ENCODE data around the gene PREX1.

The PREX1 gene

DNA sequence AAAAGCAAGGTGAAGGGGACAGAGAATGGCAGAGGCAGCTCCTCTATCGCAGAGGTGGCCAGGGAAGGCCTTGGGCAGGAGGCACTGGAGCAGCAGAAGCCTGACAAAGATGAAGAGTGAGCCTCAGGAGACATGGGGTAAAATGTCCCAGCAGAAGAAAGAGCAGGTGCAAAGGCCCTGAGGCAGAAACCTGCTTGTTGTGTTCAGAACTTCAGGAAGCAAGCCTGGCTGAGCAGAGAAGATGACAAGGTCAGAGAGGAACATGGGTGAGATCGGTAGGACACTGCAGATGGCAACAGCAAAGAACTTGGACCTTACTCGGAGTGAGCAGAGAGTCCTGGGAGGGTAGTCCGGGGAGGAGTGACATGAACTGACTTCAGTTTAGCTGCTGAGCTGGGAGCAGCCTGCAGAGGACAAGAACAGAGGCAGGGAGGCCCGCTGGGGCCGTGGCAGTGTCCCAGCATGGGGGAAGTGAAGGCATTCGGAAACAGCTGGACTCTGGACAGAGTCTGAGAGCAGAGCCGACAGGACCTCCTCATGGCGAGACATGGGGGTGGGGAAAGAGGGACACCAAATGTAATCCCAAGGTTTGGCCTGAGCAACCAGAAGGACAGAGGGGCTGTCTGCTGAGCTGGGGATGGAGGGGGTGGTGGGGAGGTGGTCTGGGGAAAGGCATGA, 106.3 kb downstream of the PREX1 start:
- DNase-seq (ENCODE audit: low read depth in 3 of 3, low spot score in 1 of 3), result no peak

DNA sequence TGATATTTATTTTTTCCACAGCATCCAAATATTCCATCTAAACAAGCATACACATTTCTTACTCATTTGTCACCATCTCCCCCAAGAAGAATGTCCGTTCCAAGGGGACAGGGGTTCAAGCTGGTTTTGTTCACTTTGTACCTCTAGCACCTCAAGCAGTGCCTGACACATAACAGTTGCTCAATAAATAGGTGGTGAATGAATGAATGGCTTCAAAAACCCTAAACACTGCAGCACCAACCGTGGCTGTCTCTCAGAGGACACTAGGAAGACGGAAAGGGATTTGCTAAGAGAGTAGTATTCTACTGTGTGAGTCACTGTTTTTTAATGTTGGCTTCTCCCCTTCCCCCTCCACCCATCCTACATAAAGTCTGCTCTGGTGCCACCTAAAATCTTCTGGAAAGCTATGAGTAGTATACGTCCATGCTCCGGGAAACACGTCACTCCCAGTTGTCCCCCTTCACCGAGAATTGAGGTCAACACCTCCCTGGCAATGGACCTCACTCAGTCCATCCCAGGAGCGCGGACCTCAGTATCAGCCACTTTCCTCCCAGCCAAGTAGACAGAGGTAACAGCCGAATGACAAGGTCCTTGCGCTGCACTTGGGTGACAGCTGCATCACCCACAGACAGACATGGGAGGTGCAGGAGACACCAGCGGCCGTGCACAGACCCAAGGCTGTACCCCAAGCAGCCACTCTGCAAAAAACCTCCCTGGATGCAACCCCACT, 107.4 kb downstream of the PREX1 start:
- DNase-seq (ENCODE audit: low read depth in 3 of 3, low spot score in 1 of 3), result no peak

DNA sequence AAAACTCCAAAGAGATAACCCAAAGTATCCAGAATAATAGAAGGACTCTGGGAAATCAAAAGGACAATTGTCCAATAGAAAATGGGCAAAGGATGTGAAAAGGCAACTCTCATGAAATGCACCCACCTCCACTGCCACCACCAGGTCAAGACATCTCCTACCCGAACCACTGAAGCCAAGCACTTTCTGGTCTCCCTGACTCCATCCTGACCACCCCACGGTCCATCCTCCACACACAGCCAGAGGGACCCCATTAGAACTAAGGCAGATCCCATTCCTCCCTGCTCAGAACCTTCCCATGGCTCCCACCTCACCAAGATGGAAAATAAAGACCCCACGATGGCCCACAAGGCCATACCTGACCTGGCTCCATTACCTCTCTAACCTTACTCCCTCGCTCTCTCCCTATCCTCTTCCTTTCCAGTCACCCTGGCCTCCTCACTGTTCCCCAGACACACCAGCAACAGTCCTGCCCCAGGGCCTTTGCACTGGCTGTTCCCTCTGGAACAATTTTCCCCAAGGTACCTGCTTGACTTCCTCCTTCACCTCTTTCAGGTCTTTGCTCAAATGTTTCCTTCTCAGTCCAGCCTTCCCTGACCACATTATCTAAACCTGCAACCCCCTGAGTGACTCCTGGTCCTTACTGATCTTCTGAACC, 108.1 kb downstream of the PREX1 start:
- no peak for DNase-seq (ENCODE audit: low read depth in 3 of 3, low spot score in 1 of 3)

DNA sequence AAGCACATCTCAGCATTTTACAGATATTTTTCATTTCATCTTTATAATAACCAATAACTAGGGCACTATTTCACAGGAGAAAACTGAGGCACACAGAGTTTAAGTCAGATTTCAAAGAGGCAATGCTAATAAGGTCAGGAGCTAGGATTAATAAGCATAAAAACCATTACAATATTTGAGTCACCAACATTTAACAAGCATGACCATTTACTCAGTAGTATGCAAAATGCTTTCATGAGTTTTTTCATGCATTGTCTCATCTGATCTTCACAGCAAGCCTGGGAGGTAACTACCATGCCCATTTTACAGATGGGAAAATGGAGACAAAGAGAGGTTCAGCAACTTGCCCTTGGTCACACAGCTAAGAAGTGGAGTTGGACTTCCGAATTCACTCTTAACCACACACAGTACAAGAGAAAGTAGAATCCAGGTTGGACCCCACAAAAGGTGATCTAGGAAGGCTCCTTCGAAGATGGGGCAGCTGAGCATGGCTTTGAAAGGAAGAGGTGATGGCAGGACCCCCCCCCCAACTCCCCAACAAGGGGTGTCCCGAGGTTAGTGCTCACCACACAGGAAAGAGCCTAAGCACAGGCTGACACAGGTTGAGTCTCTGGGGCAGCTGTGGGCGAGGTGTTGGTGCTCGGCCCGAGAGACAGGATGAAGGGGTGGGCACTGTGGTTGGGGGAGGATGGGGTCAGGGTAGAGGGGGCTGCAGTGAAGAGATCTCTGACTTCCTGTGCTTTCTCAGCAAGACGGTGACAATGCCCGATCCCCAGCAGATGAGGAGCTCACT, 108.8 kb downstream of the PREX1 start:
- DNase-seq (ENCODE audit: low read depth in 3 of 3, low spot score in 1 of 3), result no peak

DNA sequence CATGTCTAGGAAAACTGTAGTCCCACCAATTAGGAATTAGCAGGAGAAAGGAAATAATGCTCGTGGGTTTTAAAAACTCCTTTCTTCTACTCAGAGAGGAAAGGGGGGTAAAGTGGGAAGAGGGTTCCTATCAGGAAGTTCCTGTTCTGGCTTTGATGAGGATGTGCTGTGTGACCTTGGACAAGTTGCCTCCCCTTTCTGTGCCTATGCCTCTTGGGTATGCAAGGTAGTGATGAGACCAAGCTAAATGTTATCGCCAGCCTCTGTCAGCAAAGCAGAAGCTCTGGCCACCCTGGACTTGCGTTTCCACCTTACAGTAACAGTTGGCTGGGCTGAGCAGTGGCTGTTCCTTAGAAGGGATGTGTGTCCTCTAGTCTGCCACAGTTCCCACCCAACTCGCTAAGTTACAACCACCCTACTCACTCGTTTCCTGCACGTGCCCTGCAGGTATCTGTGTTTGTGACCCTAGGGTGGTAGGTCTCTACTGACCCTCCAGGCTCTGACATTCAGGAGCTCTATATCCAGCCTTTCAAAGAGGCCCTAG, 110.0 kb downstream of the PREX1 start:
- DNase-seq (ENCODE audit: low read depth in 3 of 3, low spot score in 1 of 3), result no peak

DNA sequence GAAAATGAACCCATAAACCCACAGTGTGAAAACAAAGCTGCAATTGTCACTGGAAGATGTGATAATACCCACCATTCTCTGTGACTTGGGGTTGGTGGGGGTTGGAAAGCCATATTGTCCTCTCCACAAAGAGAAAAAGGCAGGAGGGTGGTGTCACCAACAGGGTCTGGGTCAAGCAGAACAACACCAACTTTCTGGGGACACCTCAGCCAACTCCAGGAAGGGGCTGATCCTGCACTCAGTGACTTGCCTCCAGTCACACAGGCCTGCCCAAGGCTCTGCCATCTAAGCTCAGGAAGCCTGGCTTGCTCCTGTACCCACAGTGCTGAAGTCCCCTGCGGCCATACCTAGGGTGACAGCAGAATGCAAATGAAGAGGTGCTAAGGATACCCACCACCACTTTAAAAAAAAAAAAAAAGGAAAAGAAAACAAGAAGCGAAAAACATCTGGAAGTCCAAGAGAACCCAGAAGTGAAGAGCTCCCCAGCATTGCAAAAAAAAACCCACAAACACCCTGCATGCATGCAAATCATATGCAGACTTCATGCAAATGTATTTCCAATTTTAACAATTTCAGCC, 110.6 kb downstream of the PREX1 start:
- DNase-seq (ENCODE audit: low read depth in 3 of 3, low spot score in 1 of 3), result no peak

DNA sequence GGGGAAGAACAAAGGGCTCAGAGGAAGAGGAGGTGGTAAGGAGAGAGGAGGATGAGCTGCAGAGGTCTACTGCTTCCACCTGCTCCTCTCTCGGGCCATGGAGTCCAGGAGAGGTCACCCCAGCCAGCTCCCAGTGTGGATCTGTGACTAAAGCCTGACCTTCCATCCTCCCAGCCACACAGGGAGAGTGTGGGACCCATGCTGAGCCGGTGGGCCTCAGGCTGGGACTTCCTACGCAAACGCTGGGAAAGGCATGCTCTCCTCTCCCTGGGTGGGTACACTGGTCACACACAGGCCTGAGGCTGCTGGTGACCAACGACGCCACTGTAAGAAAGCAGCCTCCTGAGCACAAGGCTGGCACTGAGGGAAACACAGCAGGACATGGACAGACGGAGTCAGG, 111.3 kb downstream of the PREX1 start:
- DNase-seq (ENCODE audit: low read depth in 3 of 3, low spot score in 1 of 3), result no peak

DNA sequence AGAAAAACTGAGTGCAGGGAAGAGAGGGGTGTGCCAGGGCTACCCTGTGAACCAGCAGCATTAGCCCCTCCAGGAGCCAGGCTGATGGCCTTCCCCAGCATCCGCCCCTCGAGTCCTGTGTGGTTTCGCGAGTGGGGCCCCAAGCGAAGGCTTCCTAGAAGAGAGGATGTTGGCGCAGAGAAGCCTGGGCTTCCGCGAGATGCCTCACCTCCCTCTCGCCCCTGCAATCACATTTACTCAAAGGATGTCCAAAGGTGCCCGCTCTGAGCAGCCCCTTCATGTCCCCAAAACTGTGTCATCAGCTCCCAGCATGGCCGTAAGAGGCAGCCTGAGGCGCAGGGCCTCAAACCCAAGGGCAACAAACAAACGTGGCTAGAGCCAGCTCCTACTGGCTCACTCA, 111.7 kb downstream of the PREX1 start:
- peak in 1 of 3 donors; percentile 7 for DNase-seq (ENCODE audit: low read depth in 3 of 3, low spot score in 1 of 3)

DNA sequence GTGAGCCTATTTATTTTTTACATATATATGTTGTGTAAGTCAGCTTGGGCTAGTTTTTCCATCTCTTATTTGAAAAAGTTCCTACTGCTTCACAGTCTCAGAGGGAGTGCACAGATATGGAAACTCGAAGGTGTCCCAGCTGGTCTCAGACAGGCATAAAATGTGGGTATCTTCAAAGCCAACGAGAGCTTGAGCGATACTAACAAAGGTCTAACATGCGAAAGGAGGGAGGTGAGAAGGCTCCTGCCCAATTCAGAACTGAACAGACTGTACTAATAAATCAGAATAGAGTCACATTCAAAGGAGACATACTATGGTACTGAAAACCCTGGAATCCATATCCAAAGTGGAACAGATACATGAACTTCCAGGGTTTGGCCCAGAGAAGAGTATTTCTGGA, 113.0 kb downstream of the PREX1 start:
- no peak for DNase-seq (ENCODE audit: low read depth in 3 of 3, low spot score in 1 of 3)

DNA sequence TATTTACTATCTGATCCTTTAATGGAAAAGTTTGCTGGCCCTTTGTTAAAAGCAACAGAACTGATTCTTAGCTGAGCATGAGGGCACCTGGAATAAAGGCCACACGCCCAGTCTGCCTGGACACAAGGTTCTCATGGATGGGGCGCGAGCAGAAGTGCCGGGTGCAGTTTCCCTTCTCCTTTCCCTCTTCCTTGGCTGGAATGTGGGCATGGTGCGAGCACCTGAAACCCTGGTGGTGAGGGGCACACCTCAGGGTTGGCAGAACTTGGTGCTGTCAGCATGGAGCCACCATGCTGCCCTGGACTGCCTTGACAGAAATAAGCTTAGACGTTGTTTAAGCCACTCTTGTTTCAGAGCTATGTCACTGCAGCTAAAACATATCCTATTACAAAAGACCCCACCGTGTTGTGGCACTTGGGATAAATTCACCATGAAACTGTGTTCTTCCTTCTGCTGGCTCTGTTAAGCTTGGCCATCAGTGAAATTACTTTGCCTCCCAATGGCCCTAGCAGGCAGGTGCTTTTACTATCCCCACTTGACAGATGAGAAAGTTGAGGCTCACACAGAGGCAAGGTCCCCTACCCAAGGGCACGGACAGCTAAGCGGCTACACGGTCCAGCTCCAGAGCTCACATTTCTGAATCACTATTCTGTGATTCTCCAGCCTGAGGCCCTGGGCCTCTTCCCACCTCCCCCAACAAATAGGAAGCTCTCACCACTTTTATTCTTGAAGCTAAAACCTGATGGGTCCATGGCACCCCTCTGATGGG, 115.9 kb downstream of the PREX1 start:
- no peak for DNase-seq (ENCODE audit: low read depth in 3 of 3, low spot score in 1 of 3)

DNA sequence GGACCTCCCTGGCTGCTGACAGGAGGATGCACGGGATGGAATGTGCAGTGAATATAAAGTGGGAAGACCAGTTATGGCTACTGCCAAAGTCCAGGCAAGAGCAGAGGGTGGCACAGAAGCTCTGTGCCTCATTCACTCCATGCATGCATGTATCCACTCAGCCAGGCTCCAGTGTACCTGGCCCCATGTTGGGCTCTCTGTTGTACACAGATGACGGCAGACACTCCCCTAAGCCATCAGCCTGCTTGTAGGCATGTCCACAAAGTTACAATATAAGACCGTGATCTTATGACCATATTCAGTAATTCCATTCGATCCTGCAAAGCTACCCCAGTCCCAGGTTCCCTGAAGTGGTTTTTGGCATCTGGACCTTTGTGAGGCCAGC, 116.8 kb downstream of the PREX1 start:
- no peak for DNase-seq (ENCODE audit: low read depth in 3 of 3, low spot score in 1 of 3)

DNA sequence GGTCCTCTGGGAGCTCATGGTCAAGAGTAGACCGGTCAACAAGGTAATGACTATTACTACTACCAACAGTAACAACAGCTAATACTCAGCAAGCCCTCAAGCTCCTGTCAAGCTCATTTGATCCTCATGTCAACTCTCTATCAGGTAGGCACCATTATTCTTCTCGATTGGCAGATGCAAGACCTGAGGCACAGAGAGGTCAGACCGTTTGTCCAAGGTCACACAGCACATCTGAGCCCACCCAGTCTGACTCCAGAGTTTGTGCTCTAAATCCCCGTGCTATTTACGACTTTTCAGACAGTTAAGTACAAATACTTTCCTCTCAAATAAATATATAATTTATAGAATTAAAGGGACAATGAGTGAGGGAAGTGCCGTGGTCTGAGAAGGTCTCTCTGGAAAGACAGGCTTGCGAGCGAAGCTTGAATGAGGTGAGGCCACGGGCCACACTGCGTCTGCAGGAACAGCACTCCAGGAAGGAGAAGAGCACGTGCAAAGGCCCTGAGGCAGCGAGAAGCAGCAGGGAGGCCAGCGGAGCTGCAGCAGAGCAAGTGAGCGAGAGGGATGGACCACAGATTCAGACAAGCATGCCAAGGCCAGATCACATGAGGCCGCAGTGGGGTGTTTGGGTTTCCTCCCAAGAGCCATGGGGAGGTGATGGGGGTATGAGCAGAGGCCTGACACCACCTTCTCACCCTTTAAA, 117.3 kb downstream of the PREX1 start:
- DNase-seq (ENCODE audit: low read depth in 3 of 3, low spot score in 1 of 3), result no peak

DNA sequence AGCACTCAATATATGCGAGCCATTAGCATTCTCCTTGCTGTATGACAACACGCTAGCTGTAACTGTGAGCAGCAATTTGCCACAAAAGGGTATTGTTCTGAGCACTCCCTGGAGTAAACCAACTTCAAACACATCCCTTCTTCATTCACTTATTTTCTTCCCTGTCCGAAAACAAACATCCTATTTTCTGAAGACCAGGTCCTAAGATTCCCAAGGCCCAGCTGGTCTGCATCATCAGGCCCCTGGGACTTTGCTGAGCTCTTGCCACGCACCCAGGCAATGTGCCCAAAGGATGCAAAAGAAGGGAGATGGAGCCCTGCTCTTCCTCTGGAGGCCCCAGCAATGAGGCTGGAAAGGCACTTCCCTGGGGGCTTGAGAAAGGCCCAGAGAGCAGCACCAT, 118.1 kb downstream of the PREX1 start:
- DNase-seq (ENCODE audit: low read depth in 3 of 3, low spot score in 1 of 3), result no peak

DNA sequence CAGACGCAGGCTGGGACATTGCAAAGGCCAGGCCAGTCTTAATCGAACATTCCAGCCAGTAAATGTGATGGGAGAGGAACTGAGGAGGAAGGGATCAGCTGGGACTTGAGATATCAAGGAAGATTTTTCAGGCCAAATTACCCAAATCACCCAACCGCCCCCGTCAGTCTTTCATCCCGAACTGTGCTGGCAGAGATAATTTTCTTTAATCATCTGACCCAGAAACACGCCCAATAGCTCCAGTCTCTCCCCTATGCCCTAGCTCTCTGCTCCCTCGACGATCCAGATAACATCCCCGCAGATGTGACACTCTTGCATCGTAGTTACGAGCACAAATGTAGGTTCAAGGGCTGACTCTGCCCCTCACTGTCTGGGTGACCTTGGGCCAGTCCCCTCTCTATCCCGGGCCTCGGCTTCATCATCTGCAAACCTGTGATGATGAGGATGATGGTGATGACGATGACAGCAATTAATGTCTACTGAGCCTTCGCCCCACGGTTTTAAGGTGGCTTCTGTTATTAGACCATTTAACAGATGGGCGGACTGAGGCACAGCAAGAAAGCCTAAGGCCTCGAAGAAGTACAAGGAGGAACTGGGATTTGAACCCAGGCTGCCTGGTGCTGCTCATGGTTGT, 118.6 kb downstream of the PREX1 start:
- DNase-seq (ENCODE audit: low read depth in 3 of 3, low spot score in 1 of 3), result no peak

DNA sequence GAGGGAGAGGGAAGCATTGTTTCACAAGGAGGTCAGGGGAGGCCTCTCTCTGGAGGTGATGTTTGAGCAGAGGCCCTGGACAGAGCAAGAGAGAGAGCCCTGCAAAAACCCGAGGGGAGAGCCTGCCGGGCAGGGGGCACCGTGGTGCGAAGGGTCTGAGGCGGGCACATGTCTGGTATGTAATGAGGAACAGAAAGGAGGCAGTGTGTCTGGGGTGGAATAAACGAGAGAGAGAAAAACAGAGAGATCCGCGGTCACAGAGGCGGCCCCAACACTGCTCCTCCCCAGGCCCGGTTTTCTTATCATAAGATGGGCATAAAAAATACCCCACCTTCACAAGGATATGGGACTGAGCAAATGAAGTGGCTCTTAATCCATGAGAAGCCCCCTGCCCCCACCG, 119.2 kb downstream of the PREX1 start:
- DNase-seq (ENCODE audit: low read depth in 3 of 3, low spot score in 1 of 3), result no peak

DNA sequence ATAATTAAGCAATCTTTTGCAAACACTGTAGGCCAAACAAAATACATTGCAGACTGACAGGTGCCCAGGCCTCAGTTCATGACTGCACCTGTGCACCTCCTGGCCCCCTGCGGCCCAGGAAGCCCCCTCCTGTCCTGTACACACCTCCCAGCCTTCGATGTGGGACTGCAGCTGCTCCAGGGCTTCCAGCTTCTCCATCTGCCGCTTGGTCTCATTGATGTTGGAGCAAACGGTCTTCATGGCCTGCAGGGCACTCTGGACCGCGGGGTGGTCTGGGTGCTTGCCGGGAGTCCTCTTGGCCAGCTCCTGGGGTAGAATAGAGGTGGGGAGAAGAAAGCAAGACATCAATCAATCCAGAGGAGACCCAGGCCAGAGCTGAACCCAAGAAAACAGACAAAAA, 119.7 kb downstream of the PREX1 start:
- DNase-seq (ENCODE audit: low read depth in 3 of 3, low spot score in 1 of 3), result no peak

DNA sequence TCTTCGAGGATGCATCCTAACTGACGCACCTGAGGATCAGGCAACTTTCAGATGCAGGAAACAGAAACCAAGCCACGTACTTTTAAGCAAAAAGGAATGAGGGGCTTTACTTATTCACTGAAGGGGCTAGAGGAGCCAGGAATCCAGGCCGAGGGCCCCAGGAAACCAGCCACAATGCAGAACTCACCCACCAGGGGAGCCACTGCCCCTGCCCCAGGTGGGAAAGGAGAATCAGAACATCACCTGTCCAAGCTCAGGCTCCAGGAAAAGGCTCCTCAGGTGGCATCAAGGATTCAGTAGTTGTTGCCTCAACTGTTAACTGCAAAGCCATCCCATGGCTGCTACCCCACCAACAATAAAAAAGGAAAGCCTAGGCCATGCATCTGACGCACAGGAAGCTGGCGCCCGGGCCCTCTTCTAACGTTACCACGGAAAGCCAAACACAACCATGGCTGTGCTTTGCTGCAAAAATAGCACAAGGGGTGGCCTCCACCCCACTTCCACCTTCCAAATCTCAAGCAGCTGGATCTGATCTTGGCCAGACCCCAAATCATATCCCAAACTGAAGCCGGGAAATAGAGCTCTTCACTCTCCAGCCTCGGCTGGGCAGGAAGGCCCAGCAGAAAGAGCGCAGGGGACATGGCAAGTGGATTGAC, 121.0 kb downstream of the PREX1 start:
- DNase-seq (ENCODE audit: low read depth in 3 of 3, low spot score in 1 of 3), result no peak

DNA sequence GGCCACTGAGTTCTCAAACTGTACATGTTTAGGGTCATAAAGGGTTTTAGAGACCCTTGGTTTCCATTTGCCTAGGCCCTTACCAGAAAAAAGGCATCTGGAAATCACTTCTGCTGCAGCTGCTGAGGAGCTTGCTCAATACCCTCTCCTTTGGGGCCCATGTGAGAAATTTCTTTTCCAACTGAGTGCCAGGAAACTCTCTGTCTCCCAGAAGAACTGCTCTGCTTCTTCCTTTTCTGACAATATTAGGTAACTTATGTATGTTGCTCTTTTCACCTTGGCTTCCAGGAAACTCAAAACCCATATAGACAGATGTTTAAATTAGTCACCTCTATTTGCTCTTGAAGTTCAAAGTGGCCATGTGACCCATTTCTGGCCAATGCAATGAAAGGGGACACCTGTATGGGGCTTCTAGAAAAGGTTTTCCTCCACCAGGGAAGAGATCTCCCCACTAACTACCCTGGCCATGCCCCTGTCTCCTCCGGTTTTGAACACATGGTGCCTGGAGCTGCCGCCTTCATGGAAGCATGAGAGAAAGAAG, 121.6 kb downstream of the PREX1 start:
- no peak for DNase-seq (ENCODE audit: low read depth in 3 of 3, low spot score in 1 of 3)
